ENCODE data around the gene TMC4.
"Not testable (repeated sequence)": the region's sequence is repeated elsewhere in the genome, so short reads cannot be mapped to it uniquely, and the experiment has no call there.

Gene TMC4

GRCh38 chr19:54179262-54179852 lies 6.4 kb upstream of the TMC4 start:
- no peak for DNase-seq (ENCODE audit: low read depth in 3 of 3, low spot score in 1 of 3)

DNA sequence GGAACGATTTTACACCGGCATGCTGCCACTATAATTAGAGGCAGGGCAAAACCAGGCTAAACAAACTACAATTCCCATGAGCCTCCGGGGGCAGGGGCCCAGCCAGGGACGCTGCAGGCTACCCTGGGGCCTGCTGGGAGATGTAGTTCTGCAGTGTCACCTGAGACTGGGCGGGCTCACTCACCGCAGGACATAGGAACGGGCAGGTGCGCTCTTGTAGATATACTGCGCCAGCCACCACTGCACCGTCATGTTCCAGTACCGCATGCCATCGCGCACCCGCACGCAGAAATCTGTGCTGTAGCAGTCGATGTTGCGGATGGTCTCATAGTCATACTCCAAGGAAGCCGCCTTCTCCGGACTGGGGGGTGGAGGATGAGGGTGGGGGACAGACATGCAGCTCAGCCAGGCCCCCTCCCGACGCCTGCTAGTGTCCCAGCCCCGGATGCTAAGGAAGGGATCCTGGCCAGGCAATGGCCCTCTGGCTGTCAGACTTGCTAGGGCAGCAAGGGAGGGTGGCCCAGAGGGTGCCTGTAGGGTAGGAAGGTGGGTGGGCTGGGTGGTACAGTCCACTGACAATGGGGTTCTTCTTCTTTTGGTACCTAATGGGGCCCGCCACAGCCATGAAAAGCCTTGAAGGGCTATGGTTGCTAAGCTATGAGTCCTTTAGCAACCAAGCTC lies 5.8 kb upstream of the TMC4 start:
- DNase-seq (ENCODE audit: low read depth in 3 of 3, low spot score in 1 of 3), result no peak

GRCh38 chr19:54173951-54174834 lies 1.2 kb upstream of the TMC4 start:
- DNase-seq (ENCODE audit: low read depth in 3 of 3, low spot score in 1 of 3), result no peak

DNA sequence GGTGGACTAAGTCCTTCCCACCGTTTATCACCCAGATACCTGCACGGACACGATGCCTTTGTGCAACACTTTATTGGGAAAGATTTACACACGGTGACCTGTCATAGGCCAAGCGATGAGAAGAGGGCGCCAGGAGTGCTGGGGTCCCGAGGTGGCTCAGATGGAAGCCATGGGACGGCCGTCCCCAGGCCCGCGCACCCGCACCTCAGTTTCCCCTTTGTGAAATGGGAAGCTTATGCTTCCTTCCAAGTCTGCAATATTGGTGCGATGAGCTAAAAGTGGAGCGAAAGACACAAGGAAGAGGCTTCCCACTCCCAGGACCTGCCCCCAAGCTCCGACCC lies 369 bp upstream of the TMC4 start:
- DNase-seq (ENCODE audit: low read depth in 3 of 3, low spot score in 1 of 3), result no peak

GRCh38 chr19:54171736-54172431 lies 1.1 kb downstream of the TMC4 start:
- not testable (repeated sequence) for DNase-seq (ENCODE audit: low read depth in 3 of 3, low spot score in 1 of 3)

- no peak for DNase-seq (ENCODE audit: low read depth in 3 of 3, low spot score in 1 of 3)
Observed at GRCh38 chr19:54169149-54169740, 3.7 kb downstream of the TMC4 start.

GRCh38 chr19:54168174-54168917 lies 4.6 kb downstream of the TMC4 start:
- DNase-seq (ENCODE audit: low read depth in 3 of 3, low spot score in 1 of 3), result peak; percentile 65 to 93 (median 77)

DNA sequence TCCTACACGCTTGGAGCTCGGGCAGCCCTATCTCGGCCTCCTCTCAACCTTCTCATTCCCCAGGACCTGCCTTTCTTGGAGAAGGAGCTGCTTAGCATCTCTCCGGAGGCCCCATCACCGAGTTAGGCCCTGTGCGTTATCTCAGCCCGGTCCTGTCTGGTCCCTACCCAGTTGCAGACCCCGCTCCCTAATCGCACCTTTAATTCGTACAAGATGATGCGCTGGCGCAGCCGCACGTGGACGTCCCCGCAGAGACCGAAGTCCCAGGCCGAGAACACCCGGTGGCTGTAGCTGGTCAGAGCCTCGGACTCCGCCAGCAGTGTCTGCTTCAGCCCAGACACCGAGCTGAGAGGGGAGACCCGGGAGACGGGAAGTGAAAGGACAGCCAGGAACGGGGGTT lies 7.7 kb downstream of the TMC4 start:
- no peak for DNase-seq (ENCODE audit: low read depth in 3 of 3, low spot score in 1 of 3)

DNA sequence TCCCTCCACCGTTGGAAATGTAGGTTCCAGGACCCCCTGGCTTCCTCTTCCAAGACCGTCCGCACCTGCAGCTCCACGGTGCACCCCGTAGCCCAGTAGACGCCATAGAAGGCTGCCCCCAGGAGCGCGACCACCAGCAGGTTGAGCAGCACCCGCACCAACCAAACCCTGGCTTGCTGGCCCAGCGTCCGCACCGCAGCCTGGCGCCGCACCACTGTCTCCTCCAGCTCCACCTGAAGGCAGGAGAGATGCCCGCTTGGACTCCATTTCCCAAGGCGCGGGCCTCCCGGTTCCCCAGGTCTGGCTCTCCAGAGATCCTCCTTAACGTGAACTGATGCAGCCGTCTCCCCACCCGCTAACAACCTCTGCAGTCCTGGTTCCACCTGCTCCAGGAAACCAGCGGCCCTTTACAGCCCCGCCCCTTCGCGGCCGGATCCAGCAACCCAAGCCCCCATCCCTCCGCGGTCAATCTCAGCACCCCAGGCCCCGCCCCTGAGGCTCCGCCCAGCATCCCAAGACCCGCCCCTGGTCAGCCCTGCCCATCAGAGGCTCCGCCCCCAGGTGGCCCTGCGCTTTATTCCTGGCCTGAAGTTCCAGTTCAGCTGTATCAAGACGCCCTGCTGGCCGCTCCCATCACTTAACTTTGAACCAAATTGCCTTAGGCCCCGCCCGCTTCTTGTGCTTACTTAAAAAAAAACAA lies 8.4 kb downstream of the TMC4 start:
- no peak for DNase-seq (ENCODE audit: low read depth in 3 of 3, low spot score in 1 of 3)

DNA sequence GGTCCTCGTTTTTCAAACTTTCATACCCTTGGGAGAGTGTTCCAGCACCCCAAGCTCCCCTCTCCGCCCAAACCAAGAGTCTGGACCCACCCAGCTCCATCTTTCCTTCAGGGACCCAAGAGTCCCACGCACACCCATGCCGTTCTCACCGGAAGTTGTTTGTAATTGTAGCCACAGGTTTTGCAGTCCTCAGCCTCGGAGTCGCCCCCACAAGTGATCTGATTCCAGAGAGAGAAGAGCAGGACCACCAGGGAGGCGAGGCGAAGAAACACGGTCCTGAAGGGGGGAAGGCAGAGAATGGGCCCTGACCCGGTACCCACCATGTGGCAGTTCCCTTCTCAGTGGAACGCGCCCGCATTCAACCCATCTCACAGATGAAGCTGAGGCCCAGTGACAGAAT lies 10.1 kb downstream of the TMC4 start:
- DNase-seq (ENCODE audit: low read depth in 3 of 3, low spot score in 1 of 3), result no peak

DNA sequence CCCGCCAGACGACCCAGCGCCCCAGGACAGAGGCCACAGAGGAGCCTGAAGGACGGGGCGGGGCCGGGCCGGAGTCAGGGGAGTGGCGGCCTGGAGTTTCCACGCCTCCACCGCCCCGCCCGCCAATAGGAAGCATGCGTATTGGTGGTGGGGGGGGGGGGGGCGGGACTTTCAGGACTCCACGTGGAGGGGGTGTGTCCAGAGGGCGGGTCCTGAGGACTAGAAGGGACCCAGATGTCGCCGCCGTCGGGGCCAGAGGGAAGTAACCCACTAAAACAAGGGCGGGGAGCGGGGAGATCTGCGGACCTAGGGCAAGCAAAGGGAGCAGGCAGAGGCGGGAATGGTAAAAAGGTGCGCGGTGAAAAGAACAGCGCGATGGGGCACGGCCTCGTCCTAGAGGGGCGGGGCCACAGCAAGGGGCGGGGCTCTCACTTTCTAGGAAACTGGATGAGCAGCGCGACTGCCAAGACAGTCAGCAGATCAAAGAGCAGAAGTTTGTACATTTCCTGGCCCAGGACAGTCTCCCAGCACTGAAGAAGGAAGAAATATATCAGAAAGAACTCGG lies 10.6 kb downstream of the TMC4 start:
- peak; percentile 36 to 70 (median 51) for DNase-seq (ENCODE audit: low read depth in 3 of 3, low spot score in 1 of 3)

GRCh38 chr19:54160854-54161253 lies 12.1 kb downstream of the TMC4 start:
- DNase-seq (ENCODE audit: low read depth in 3 of 3, low spot score in 1 of 3), result no peak

DNA sequence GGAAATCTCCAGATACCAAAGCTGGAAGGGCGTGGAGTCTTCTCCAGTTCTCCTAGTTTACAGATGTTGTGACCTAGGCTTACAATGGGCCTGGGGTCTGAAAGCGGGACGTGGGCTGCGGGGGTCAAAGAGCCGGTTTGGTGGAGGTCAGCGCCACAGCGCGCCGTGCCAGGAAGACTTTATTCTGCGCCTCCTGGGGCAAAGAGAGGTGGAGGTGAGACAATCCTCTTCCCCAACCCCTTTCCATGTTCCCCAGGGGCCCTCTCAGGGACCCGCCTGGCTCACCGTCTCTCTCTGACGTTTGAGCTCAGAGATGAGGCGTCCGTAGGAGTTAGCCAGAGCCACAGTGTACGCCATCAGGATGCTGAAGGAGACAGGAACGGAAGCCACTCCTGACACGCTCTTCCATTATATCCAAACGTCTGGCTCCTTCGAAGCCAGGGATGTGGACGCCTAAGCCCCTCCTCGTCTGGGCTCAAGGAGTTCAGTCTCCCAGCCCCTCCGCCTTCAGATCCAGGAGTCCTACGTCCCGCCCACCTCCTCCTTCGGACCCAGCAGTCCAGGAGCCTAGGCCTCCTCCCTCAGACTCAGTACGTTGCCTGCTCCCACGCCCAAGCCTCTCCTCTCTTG lies 12.7 kb downstream of the TMC4 start:
- DNase-seq (ENCODE audit: low read depth in 3 of 3, low spot score in 1 of 3), result no peak

DNA sequence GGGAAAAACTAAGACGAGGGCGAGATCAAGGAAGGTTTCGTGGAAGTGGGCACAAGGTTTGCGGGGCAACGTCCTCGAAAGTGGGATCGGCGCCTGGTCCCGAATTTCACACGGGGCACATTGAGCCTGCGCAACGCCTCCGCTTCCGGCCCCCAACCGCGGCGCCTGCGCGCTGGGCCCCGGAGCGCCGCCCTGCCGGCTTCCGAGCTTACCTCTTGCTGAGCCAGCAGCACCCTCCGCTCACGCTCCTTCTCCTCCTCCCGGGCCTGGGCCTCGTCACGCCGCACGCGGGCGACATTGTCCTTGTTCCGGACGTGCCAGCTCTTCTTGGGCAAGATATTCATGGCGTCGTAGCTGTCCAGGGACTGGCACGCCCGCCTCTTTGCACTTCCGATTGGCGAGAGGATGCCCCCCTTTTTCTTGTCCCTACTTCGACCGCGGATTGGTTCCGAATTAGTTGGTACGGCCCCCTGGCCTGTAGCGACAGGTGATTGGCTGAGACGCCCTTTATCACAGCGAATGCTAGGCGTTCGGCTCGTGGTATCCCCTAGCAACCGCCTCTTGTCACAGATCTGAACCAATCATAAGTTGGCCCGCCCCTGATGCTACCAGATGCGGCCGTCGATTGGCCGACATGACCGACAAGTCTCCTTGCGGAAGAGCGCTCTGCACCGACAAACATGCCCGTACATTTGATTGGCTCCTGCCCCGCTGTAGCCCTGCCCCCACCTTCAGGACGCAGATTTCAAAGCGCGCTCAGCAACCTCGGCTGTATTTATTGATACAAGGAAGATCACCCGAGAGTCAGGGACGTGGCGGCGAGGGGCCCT lies 13.4 kb downstream of the TMC4 start, which contains the start of gene LENG1:
Gene LENG1, minus strand, starts transcription at position 370 of the 830 bp plus-strand sequence. Its CDS starts 26 bp downstream, at position 344.
- DNase-seq (ENCODE audit: low read depth in 3 of 3, low spot score in 1 of 3), result peak; percentile 85 to 99 (median 95)

GRCh38 chr19:54158812-54159351 lies 14.1 kb downstream of the TMC4 start:
- DNase-seq (ENCODE audit: low read depth in 3 of 3, low spot score in 1 of 3), result no peak

DNA sequence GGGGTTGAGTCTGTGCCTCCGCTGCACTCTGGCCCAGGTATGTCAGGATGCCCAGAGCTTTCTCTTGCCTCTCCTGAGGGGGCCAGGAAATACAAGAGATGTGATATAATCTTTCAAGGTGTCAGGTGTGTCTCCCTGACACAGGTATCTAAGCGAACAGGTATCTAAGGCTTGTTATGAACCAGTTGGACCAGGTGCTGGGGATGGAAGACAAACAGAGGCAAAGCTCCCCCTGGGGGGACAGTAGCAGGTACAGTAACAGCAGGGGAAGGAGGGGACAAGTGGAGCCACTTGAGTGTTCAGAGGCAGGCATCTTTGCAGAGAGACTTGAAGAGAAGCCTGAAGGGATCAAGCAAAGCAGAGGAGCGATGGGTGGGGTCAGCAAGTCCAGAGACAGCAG lies 16.0 kb downstream of the TMC4 start:
- no peak for DNase-seq (ENCODE audit: low read depth in 3 of 3, low spot score in 1 of 3)

DNA sequence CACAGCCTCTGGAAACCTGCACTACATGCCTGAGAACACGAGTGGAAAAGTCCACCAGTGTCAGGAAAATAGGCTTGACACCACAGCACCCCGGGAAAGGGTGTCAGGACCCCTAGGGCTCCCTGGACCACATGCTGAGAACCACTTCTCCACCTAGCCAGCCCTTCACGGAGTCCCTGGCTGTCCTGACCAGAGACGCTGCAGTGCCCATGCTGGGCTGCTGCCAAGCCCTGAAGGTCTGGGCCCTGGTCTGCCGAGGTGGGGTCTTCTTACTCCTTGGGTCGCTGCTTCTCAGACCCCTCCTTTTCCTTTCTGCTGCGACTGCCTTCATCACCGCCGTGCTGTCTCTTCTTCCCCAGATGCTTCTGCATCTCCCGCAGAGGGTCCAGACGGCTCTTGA lies 16.5 kb downstream of the TMC4 start:
- no peak for DNase-seq (ENCODE audit: low read depth in 3 of 3, low spot score in 1 of 3)

DNA sequence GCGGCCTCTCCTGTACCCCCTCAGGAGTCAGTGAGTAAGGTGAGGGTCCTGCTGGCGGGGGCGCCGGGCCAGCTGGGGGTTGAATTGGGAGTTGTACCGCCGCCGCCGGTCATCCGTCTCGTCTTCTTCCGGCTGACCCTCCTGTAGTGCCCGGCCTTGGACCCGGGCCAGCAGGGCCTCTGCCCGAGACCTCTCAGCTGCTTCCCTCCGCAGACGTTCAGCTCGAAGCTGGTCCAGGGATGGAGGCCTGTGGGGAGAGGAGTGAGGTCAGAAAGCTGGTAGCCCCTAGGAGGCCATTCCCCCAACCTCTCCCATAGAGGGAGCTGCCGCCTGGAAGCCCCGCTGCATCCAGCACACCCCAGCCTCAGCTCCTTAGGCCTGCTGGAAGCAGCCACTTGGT lies 17.3 kb downstream of the TMC4 start:
- no peak for DNase-seq (ENCODE audit: low read depth in 3 of 3, low spot score in 1 of 3)

Data from stimulated activated CD4-positive, alpha-beta T cell treated with anti-CD3 and anti-CD28 coated beads, TNF-alpha, amount 100 ng/mL, for 1 hour (primary cell).